IgD-negative memory B cell (primary cell): Measurements from ENCODE around the gene MREG. TPM values are rescaled to one million over a fixed set of nuclear protein-coding genes. Genes with fewer than 3 reads are reported as not detected.
"Not testable (repeated sequence)": the region's sequence is repeated elsewhere in the genome, so short reads cannot be mapped to it uniquely, and the experiment has no call there.

Source experiments
- H3K27ac Mint-ChIP-seq, 3 donors: one replicate each; pipeline ENCODE4 v1.8.0; 2020 to 2022; ENCODE audit warnings: mild to moderate bottlenecking in 3 of 3, mixed read lengths in 3 of 3, moderate library complexity in 1 of 3
- H3K27me3 Mint-ChIP-seq: one replicate; pipeline ENCODE4 v1.8.0; 2021; ENCODE audit warnings: mixed read lengths
- H3K36me3 Mint-ChIP-seq: one replicate; pipeline ENCODE4 v1.8.0; 2020; ENCODE audit warnings: mild to moderate bottlenecking, mixed read lengths
- H3K4me1 Mint-ChIP-seq, 3 donors: one replicate each; pipeline ENCODE4 v1.8.0; 2020 to 2022; ENCODE audit warnings: mixed read lengths in 3 of 3, mild to moderate bottlenecking in 1 of 3
- H3K4me3 Mint-ChIP-seq, 4 donors: one replicate each; pipeline ENCODE4 v1.8.0; 2020 to 2022; ENCODE audit warnings: mild to moderate bottlenecking in 4 of 4, mixed read lengths in 4 of 4, moderate library complexity in 3 of 4
- H3K9me3 Mint-ChIP-seq, 3 donors: one replicate each; pipeline ENCODE4 v1.8.0; 2020 to 2021; ENCODE audit warnings: mixed read lengths in 3 of 3, mild to moderate bottlenecking in 1 of 3
- polyA plus RNA-seq: library from polyadenylated mRNA; unstranded; fragments of 300-500 nt; fragmentation: Illumina TruSeq; gene quantifications from one replicate; pipeline ENCODE4 v1.2.3, GENCODE V29; 2021

The MREG gene
- polyA plus RNA-seq, 1 donor from 2014 or later, result 2.4 TPM

- Mint-ChIP-seq H3K4me1 (peaks cover 38 to 54% (median 39%) of the 10 kb centered on the region in 3 donors), H3K36me3 (peaks cover 1% of the 10 kb centered on the region), H3K4me3 (peak overlapping the region; percentile 67 to 95 (median 92)), H3K27me3 (no peaks in the 10 kb centered on the region), H3K27ac (peak overlapping the region; percentile 39 to 93 (median 55)), H3K9me3 (no peaks in the 10 kb centered on the region)
These were observed 1.1 kb downstream of the MREG start for GRCh38 chr2:216012133-216012829.

DNA sequence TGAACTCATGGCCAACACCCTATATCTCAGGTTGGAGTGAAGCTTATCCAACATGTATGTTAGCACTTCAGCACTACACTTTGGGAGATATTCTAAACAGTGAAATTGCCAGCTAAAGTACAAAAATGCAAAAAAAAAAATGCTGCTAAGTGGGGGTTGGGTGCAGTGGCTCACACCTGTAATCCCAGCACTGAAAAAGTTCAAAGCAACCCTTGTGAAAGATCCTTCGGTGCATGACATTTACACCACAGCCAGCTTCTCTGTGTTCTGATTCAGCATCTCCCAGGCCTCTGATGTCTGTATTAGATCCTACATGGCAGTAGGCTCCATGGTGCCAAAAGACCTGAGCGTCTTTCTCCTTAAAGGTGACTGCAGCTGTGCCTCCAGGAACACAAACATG is 4.1 kb downstream of the MREG start:
- H3K27me3 Mint-ChIP-seq, H3K9me3 Mint-ChIP-seq, H3K4me3 Mint-ChIP-seq, H3K27ac Mint-ChIP-seq, H3K36me3 Mint-ChIP-seq: not testable (repeated sequence)
- peaks cover 28 to 52% (median 42%) of the 10 kb centered on the region in 3 donors for H3K4me1 Mint-ChIP-seq

DNA sequence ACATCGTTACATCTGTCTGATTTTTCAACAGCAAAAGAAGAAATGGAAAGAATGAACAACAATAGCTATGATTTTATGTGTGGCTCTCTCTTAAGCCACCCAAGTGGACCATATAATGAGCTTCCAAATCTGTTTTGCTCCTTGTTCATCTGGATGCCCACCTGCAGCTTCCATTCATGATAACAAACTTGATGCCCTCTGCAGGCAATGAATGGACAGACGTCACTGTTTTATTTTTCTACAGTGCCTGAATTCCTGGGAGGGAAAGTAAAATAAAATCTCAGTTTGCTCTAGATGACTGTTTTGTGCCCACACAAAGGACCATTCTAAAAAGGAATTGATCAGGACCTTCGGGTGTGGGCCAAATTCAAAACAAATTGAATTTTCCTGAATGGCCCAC is 5.0 kb downstream of the MREG start:
- Mint-ChIP-seq H3K36me3 (no peaks in the 10 kb centered on the region), H3K4me3 (no peak overlapping the region), H3K27me3 (no peaks in the 10 kb centered on the region), H3K9me3 (no peaks in the 10 kb centered on the region), H3K4me1 (peaks cover 36 to 53% (median 48%) of the 10 kb centered on the region in 3 donors), H3K27ac (no peak overlapping the region)

DNA sequence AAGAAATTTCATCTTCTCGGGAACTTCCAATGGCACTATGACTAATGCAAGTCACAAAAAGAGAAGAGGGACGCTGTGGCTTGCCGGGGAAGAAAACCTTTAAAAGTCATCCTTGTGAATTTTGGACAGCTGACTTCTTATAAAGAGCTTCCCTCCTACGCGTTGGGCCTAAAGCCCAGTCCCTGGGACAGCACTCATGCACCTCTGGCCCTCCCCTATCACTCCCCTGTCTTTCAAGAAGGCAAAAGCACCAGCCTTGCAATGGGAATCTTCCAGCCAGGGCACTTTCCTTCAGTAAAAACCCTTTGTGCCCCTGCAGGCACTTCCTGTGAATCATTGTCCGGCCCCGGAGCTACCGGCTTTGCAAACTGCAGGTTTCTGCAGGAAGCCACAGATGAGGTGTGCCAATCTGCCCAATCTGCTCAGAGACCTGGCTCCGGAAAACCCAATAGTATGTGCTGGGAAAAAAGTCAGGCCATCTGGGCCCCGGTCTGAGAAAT is 7.1 kb downstream of the MREG start:
- Mint-ChIP-seq H3K27me3 (no peaks in the 10 kb centered on the region), H3K36me3 (no peaks in the 10 kb centered on the region), H3K27ac (peak overlapping the region in 1 of 3 donors; percentile 28), H3K9me3 (no peaks in the 10 kb centered on the region), H3K4me1 (peaks cover 25 to 49% (median 39%) of the 10 kb centered on the region in 3 donors), H3K4me3 (peak overlapping the region in 3 of 4 donors; percentile 31 to 86 (median 82))

- no peaks in the 10 kb centered on the region for H3K27me3 Mint-ChIP-seq
- H3K36me3 Mint-ChIP-seq, result no peaks in the 10 kb centered on the region
- H3K4me1 Mint-ChIP-seq, result peaks cover 24 to 44% (median 36%) of the 10 kb centered on the region in 3 donors
- no peaks in the 10 kb centered on the region for H3K9me3 Mint-ChIP-seq
- H3K27ac Mint-ChIP-seq, result peak overlapping the region in 1 of 3 donors; percentile 32
- peak overlapping the region in 3 of 4 donors; percentile 27 to 61 (median 47) for H3K4me3 Mint-ChIP-seq
These were observed 8.6 kb downstream of the MREG start for GRCh38 chr2:216004697-216005283.

- H3K4me1 Mint-ChIP-seq, result peaks cover 24 to 44% (median 33%) of the 10 kb centered on the region in 3 donors
- H3K9me3 Mint-ChIP-seq, result no peaks in the 10 kb centered on the region
- no peak overlapping the region for H3K4me3 Mint-ChIP-seq
- no peaks in the 10 kb centered on the region for H3K36me3 Mint-ChIP-seq
- H3K27ac Mint-ChIP-seq, result no peak overlapping the region
- no peaks in the 10 kb centered on the region for H3K27me3 Mint-ChIP-seq
These were observed 9.3 kb downstream of the MREG start for GRCh38 chr2:216003876-216004696.

- H3K9me3 Mint-ChIP-seq, result no peaks in the 10 kb centered on the region
- peaks cover under 1% of the 10 kb centered on the region for H3K36me3 Mint-ChIP-seq
- H3K27me3 Mint-ChIP-seq, result no peaks in the 10 kb centered on the region
- H3K4me3 Mint-ChIP-seq, result peak overlapping the region in 1 of 4 donors; percentile 56
- peak overlapping the region in 2 of 3 donors; percentile 60 to 72 for H3K27ac Mint-ChIP-seq
- peaks cover 24 to 38% (median 31%) of the 10 kb centered on the region in 3 donors for H3K4me1 Mint-ChIP-seq
These were observed 10.7 kb downstream of the MREG start for GRCh38 chr2:216002693-216003092.

GRCh38 chr2:216002101-216002678 is 11.2 kb downstream of the MREG start:
- no peaks in the 10 kb centered on the region for H3K9me3 Mint-ChIP-seq
- H3K36me3 Mint-ChIP-seq, result peaks cover 2% of the 10 kb centered on the region
- no peaks in the 10 kb centered on the region for H3K27me3 Mint-ChIP-seq
- peak overlapping the region in 1 of 3 donors; percentile 72 for H3K27ac Mint-ChIP-seq
- peak overlapping the region in 1 of 4 donors; percentile 56 for H3K4me3 Mint-ChIP-seq
- peaks cover 28 to 39% (median 30%) of the 10 kb centered on the region in 3 donors for H3K4me1 Mint-ChIP-seq

DNA sequence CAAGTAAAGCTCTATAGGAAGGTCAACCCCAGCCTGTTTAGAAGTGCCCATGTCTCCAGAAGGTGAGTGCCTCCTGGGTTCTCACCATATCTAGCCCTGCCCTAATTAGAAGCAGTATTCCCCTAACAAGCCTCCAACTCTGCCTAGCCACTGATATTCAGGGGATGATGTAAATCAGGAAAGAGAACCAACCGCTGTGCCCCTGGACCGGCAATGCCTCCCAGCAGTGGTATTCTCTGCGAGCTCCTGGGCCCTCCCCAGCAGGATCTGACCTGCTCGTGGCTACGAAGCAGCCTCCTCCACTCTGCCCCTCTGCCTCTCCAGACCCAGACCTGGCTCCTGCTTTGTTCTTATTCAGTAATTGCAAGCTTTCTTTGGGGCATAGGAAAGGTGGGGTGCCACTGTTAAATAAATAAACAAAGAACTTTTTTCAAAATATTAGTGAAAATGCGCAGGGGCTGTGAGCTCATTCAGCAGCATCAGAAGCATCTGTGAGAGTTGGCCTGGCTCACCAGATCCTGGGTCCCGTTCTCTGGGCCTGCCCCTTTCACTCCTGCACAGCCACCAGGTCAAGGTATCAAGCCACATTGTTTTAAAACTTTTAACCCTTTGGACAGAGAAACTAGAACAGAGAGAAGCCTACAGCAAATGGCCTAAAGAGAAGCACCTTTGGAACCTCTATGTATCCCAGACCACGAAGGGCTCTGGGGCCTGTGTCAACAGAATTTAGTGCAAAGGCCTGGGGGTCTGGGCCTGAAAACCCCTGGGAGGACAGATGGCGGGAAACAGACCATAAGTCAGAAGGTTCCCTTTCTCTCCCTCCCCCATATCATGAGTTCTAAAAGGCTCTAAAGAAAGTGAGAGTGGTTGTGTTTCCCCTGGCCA is 11.9 kb downstream of the MREG start:
- H3K36me3 Mint-ChIP-seq, result peaks cover 2% of the 10 kb centered on the region
- peak overlapping the region in 1 of 3 donors; percentile 24 for H3K27ac Mint-ChIP-seq
- H3K27me3 Mint-ChIP-seq, result no peaks in the 10 kb centered on the region
- H3K4me1 Mint-ChIP-seq, result peaks cover 25 to 33% (median 28%) of the 10 kb centered on the region in 3 donors
- no peak overlapping the region for H3K4me3 Mint-ChIP-seq
- no peaks in the 10 kb centered on the region for H3K9me3 Mint-ChIP-seq

DNA sequence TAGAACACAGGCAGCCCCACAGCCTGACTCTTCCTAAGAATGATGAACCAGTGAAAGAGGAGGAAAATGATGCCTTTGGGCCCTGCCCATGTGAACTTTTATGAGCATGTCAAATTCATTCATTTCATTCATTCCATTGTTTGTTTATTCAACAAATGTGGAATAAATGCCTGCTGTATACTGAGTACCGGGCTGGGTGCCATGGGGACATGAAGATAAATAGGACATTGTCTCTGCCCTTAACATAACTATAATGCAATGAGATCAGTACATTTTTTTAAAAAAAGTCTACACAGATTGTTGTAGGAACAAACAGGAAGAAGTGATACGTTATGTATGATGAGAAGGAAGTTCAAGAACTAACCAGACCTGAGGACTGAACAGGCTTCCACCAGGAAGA is 14.7 kb downstream of the MREG start:
- Mint-ChIP-seq H3K4me1 (peaks cover 7 to 16% (median 10%) of the 10 kb centered on the region in 3 donors), H3K9me3 (no peaks in the 10 kb centered on the region), H3K27me3 (no peaks in the 10 kb centered on the region), H3K27ac (no peak overlapping the region), H3K4me3 (no peak overlapping the region), H3K36me3 (peaks cover 7% of the 10 kb centered on the region)

GRCh38 chr2:215997219-215997618 is 16.1 kb downstream of the MREG start:
- H3K9me3 Mint-ChIP-seq, result no peaks in the 10 kb centered on the region
- peaks cover 1 to 8% (median 4%) of the 10 kb centered on the region in 3 donors for H3K4me1 Mint-ChIP-seq
- no peak overlapping the region for H3K27ac Mint-ChIP-seq
- H3K4me3 Mint-ChIP-seq, result no peak overlapping the region
- no peaks in the 10 kb centered on the region for H3K27me3 Mint-ChIP-seq
- H3K36me3 Mint-ChIP-seq, result peaks cover 13% of the 10 kb centered on the region

GRCh38 chr2:215994911-215995310 is 18.4 kb downstream of the MREG start:
- no peak overlapping the region for H3K4me3 Mint-ChIP-seq
- H3K36me3 Mint-ChIP-seq, result peaks cover 28% of the 10 kb centered on the region
- H3K27ac Mint-ChIP-seq, result no peak overlapping the region
- H3K4me1 Mint-ChIP-seq, result peaks cover 0 to 10% (median 3%) of the 10 kb centered on the region in 3 donors
- H3K9me3 Mint-ChIP-seq, result peaks cover 2 to 8% (median 4%) of the 10 kb centered on the region in 3 donors
- no peaks in the 10 kb centered on the region for H3K27me3 Mint-ChIP-seq

- H3K4me3 Mint-ChIP-seq, H3K27ac Mint-ChIP-seq, H3K27me3 Mint-ChIP-seq, H3K4me1 Mint-ChIP-seq: not testable (repeated sequence)
- peaks cover 6 to 14% (median 12%) of the 10 kb centered on the region in 3 donors for H3K9me3 Mint-ChIP-seq
- peaks cover 38% of the 10 kb centered on the region for H3K36me3 Mint-ChIP-seq
These were observed 24.7 kb downstream of the MREG start for GRCh38 chr2:215988556-215989207.
